A204.1 (cell line): Measurements from ENCODE around the gene NFAT5.
"Not testable (repeated sequence)": the region's sequence is repeated elsewhere in the genome, so short reads cannot be mapped to it uniquely, and the experiment has no call there.

ENCODE experiments used
- FAIRE-seq: peaks from 2 replicates; lab custom pipeline; 2012; peaks lifted over from hg19 to GRCh38; lab: Jason Lieb, UNC

NFAT5 gene

DNA sequence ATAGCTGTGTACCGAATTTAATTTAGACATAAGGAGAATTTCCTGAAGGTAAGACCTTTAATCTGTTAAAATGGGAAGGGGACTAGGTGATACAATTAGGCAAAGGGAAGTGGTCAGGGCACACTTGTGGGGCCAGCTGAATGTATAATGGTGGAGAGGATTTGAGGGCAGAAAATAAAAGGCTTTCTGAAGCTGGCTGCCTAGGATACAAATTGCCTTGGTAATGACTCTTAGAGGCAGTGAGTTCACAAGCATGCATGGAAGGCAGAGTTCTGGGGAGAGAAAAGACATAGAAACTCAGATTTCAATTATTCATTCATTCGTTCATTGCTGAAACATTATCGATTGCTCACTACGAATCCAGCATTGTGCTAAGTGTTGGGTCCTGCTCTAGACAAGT, 12.4 kb upstream of the NFAT5 start:
- FAIRE-seq, result no peak

DNA sequence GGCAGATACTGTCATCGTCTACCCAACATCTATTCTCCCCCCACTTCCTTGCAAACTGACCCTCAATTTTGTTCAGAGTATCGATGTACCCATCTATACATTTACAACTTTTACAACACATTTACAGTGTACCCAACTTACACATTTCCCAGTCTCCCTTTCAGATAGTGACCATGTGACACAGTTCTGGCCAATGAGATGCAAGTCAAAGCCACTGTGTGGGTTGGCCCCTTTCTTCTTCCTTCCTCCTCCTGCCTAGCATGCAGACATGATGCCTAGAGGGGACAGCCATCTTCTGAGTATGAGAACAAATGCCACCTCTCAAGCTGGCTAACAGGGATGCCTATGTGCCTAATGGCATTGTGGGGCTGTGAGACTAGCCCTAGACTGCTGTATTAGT, 11.3 kb upstream of the NFAT5 start:
- FAIRE-seq, result no peak

DNA sequence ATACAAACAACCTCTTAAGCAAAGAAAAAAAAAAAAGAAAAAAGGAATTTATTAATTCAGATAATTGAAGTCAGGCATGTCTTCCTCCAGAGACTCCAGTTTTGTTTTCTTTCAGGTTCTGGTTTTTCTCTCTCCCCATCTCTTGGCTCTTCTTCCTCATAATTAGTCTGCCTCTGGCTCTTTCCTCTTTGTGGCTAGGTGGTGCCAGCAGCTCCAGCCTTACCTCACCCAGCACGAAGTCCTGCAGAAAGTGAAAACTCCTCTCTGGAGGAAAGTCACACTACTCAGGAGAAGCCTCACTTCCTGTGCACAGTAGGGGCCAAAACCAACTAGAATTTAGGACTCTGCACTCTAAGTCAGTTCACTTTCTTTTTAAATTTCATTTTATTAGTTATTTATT, 10.3 kb upstream of the NFAT5 start:
- FAIRE-seq, result no peak

GRCh38 chr16:69555867-69556266, 9.9 kb upstream of the NFAT5 start:
- no peak for FAIRE-seq

GRCh38 chr16:69559164-69559563, 6.6 kb upstream of the NFAT5 start:
- no peak for FAIRE-seq

GRCh38 chr16:69561367-69561766, 4.4 kb upstream of the NFAT5 start:
- not testable (repeated sequence) for FAIRE-seq

DNA sequence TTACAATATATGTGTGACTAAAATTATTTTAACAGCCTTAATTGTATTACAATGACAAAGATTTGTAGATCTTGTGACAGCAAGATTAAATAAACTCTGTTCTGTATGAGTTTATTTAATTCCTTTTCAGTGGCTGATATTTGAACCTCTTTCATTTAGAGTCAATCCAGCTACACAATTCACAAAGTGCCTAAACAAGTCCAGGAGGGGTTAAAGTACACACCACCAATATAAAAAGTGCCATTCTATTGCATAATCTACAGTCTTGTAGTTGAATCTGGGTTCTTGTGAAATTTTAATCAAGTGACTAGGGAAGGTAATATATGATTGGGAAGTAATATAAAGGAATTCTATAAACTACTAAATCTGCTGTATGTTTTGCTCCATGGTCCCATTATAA, 3.9 kb upstream of the NFAT5 start:
- FAIRE-seq, result no peak

DNA sequence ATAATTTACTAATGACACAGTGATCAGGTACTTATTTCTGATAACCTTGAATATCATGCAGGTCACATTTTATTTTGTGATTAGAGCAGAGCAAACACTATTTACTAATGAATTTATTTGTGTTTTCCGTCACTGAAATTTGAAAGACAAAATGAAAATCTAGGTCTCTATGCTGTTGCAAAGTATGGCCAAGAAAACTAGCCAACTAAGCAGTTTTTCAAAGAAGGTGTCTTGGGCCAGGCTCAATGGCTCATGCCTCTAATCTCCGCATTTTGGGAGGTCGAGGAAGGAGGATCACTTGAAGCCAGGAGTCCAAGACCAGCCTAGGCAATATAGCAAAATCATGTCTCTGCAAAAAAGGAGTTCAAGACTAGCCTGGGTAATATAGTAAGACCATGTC, 3.0 kb upstream of the NFAT5 start:
- FAIRE-seq, result no peak

DNA sequence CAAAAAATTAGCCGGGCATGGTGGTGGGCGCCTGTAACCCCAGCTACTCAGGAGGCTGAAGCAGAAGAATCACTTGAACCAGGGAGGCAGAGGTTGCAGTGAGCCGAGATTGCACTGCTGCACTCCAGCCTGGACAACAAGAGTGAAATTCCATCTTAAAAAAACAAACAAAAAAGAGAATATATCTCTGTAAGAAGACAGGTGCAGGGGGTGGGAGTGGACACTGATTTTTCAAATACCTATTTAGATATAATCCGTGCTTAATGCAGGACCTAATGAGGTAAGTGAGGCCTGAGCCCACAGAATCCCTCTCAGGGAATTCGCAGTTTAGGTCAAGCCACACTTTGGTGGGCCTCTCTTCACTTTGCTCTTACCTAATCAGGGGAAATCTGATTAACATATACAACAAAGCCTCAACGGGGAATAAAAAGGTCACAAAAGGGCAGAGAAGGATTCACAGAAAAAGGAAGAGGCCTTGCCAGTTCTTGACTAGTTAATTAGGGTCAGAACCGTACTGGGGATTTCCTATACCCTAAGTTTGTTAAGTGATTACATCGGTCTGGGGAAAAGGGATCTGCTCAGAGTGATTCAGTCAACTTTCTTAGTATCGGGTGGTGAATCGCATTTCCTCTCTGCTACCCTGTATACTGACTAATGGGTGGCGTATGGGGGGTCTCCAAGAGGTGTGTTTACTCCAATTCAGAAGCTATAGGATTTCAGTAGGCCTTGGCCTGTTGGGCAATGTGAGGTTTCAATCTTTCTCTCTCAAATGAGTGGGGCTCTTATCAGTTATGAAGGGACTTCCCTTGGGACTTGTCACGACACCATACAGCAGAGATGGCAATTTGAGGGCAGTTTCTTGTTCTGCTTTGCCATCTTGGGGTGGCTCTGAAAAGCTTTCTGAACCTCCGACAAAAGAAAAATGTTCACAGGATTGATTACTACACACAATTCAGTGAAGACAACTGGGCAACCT, 1.9 kb upstream of the NFAT5 start:
- no peak for FAIRE-seq

- FAIRE-seq, result no peak
Measured at GRCh38 chr16:69564845-69565670, 708 bp upstream of the NFAT5 start.

GRCh38 chr16:69566240-69566980, 644 bp downstream of the NFAT5 start:
- FAIRE-seq, result no peak

- no peak for FAIRE-seq
Measured at GRCh38 chr16:69566981-69567680, 1.4 kb downstream of the NFAT5 start.

- FAIRE-seq, result no peak
Measured at GRCh38 chr16:69568676-69569075, 2.9 kb downstream of the NFAT5 start.

- not testable (repeated sequence) for FAIRE-seq
Measured at GRCh38 chr16:69578771-69579170, 13.0 kb downstream of the NFAT5 start.

DNA sequence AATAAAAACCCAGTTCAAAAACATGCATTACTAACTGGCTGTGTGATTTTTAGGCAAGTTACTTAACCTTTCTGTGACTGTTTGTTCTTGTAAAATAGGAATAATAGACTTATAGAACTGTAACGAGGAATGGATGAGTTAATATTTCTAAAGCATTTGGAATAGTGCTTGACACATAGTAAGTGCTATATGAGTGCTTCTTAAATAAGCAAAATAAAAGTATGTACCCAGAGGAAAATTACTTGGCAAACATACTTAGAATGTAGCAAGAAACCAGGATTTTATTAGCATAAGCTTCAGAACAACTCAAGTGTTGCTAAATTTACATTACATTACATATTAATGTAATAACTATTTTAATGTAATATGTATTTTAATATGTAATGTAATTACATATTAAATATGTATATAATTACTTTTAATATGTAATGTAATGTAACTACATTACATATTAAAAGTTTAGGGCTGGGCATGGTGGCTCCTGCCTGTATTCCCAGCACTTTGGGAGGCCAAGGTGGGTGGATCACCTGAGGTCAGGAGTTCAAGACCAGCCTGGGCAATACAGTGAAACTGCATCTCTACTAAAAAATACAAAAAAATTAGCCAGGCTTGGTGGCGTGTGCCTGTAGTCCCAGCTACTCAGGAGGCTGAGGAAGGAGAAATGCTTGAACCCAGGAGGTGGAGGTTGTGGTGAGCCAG, 14.2 kb downstream of the NFAT5 start:
- FAIRE-seq, result peak; percentile 57

- FAIRE-seq, result no peak
Measured at GRCh38 chr16:69581297-69581696, 15.5 kb downstream of the NFAT5 start.

DNA sequence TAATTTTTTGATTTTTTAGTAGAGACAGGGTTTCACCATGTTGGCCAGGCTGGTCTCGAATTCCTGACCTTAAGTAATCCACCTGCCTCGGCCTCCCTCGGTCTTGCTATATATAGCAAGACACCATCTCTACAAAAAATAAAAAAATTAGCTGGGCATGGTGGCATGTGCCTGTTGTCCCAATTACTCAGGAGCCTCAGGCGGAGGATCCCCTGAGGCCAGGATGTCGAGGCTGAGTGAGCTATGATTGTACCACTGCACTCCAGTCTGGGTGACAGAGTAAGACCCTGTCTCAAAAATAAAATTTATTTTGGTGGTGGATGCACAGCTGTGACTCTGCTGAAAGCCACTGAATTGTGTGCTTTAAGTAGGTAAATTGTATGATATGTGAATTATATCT, 18.7 kb downstream of the NFAT5 start:
- FAIRE-seq, result not testable (repeated sequence)

DNA sequence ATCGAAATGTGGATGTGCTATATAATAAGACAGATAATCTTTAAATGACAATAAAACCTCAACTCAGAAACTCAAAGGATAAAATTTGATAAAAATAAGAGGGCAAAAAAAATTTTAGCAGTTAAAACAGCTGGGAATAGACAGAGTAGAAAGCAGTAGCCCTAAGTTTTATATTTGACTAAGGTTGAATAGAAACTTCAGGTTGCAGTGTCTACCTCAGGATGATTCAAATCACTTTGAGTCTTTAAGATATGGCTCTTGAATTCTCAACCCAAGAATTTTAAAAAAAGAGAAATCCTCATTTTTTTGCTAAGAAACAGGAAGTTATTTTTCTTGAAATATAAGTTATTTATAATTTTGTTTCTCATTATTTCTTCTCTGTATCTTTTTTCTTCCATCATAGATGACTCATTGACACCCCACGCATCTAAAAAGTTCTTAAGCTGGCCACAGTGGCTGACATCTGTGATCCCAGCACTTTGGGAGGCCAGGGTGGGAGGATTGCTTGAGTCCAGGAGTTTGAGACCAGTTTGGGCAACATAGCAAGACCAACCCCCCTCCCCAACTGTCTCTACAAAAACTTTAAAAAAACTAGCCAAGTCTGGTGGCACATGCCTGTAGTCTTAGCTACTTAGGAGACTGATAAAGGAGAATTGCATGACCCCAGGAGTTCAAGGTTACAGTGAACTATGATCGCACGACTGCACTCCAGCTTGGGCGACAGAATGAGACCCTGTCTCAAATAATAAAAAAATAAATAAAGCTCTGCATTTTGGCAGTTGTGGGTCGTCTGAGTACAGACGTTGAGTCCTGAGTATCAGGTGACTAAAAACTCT, 23.9 kb downstream of the NFAT5 start:
- no peak for FAIRE-seq

DNA sequence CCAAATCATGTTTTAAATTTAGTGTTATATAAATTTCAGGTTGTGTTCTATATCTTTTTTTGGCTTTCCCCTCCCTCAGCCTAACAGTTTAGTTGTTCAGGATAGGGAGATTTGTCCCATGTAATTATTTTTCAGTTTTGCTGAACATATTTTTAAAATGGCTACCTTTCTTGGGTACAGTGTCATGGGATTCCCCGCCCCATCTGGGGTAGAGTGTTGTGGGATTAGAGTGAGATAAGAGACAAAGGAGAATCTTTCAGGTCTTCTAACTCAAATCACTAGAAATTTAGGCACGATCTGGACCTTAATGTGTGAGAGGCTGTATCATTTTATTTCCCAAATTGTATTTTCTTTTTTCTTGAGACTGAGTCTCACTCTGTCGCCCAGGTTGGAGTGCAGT, 24.8 kb downstream of the NFAT5 start:
- FAIRE-seq, result no peak

DNA sequence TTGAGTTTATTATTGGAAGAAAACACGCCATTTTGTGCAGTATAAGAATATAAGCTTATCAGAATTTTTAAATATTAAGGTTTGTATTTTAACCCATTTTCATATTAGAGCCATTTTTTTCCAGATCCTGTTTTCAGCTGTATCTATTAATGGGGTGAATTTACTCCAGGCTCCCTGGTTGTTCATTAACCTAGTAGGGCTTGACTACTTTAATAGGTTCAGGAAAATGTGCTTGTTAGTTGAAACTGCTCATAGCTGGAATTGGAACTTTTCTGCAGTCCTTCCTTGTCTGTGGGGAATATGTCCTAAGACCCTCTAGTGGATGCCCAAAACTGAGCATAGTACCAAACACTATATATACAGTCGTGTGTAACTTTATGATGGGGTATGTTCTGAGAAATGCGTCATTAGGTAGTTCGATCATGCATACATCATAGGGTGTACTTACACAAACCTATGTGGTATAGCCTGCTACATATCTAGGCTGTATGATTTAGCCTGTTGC, 28.0 kb downstream of the NFAT5 start:
- FAIRE-seq, result no peak
